ENCODE results near the gene CNTLN. TPM values are rescaled to one million over a fixed set of nuclear protein-coding genes. Genes with fewer than 3 reads are reported as not detected.
"Not testable (repeated sequence)": the region's sequence is repeated elsewhere in the genome, so short reads cannot be mapped to it uniquely, and the experiment has no call there.

Gene CNTLN
- total RNA-seq, 1 experiment from 2014 or later = 6.4 TPM

DNA sequence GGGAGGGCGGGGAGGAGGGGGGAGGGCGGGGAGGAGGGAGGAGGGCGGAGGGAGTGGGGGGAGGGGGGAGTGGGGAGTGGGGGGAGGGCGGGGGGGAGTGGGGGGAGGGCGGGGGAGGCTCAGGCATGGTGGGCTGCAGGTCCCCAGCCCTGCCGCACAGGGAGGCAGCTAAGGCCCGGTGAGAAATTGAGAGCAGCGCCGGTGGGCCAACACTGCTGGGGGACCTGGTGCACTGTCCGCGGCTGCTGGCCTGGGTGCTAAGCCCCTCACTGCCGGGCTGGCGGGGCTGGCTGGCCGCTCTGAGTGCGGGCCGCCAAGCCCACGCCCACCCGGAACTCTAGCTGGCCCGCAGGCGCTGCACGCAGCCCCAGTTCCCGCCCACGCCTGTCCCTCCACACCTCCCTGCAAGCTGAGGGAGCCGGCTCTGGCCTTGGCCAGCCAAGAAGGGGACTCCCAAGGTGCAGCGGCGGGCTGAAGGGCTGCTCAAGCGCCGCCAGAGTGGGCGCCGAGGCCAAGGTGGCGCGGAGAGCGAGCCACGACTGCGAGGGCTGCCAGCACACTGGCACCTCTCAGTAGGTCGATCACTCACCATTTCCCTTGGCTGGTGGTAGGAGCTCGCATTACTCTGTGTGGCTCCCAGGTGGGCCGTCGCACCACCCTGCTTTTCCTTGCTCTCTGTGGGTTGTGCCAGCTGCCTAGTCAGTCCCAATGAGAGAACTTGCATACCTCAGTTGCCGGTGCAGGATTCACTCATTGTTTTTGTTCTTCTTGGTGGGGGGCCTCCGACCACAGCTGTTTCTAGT is 160.2 kb downstream of the CNTLN start:
- no peak for DNase-seq (ENCODE audit: extremely low read depth, low read depth)

DNA sequence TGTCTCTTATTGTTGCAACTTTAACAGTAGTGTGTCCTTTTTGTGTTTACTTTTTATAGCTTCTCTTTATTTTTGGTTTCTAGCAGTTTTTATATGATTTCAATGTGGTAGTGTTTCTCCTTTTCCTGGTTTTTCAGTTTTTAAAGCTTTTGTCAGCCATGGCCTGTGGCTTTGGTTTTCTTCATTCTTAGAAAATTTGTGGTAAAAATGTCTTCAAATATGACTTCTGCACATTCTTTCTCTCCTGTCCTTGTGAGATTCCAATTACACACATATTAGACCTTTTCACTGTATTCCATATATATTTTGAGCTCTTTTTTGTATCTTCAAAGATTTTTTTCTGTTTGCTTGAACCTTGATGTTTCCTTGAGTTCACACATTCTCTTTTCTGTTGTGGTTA is 180.5 kb downstream of the CNTLN start:
- no peak for DNase-seq (ENCODE audit: extremely low read depth, low read depth)

DNA sequence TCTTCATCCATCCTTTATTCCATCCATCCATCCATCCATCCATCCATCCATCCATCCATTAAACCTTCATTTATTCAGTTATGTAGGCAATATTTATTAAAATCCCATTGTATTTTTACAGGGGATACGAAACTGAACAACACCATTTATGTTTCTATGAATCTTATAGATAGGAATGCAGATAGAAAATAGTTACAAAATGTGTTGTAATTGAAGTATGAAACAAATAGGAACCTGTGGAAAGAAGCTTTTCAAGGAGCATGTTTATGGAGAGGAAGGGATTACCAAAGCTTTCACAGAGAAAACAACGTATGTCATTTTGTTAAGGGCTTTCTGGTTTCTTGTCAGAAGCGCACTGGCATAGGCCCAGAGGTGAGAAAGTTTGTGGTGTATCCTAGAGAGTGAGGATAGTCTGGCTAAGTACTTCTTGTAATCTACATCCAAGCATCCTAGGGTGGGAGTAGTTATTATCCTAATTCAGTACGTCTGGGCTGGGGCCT is 184.0 kb downstream of the CNTLN start:
- no peak for DNase-seq (ENCODE audit: extremely low read depth, low read depth)

DNA sequence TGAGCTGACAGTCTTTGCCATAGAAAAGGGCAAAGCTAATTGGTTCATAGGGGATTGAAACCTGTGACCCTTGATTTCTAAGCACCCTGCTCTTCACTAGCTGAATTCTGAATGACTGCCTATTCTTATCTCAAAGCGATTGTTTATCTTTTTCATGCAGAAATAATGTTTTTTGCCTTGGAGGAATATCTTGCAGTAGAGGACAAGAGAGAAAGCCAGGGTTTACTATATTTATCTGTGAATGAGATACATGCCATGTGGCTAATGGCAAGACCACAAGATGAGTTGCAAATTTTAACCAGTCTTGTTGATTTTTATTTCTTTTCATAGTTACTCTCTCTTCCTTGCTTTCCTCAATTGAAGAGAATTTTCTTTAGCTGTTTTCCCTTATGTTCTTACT is 185.0 kb downstream of the CNTLN start:
- DNase-seq (ENCODE audit: extremely low read depth, low read depth) = no peak

DNA sequence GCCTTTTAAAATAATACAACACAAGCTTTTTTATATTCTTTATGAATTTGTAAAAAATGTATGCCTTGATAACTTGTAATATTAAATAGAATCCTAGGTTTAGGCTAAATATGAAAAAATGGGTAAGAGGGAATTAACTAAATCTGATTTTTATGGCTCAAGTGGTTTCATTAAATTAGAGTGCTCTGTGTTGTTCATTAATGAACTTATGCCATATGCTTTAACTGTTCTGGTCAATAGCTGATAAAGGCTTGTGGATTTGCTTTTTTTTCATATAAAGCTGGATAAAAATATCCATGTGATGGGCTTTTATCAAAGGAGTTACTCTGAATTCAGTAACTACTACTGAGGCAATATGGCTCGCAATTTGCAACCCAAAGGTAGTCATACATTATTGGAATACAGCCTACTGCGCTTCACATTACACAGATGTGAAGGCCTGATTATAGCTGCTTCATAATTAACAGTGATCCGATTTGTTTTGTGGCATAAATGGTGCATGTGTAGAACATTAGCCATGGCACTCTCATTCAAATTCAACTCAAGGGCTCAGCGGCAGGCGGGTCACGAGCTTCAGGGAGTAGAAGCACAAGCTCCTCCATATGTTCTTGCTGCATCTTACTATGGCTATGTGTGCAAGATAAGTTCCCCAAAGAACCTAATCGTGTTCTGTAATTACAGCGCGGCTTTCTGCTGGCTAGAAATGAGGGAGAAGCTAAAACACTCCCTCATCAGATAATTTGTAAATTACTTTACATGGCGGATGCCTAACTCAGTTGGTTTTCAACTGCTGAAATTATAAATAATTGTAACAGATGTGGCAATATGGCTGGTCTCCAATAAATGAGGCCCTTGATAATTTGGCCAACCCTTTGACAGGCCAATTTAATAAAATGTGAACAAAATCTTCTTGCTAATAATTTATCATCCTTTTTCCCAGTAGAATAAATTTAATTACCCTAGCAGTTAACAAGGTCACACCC is 188.3 kb downstream of the CNTLN start:
- DNase-seq (ENCODE audit: extremely low read depth, low read depth) = no peak

DNA sequence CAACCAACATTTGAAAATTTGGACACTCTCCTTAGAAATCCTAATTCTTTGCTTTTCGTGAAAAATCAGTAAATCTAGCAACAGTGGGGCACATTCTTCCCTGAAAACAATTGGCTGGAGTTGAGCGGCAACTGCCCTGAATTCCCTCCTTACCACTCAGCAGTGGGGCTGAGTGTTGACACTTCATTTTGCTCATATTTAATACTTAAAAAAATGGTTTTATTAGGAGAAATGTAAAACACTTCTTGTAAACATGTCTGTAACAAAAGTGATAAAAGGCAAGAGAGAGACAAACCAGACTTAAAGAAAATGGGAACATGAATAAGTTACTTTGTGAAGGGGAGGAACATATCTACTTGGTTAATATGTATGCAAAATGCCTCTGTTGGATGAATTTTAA is 193.5 kb downstream of the CNTLN start:
- no peak for DNase-seq (ENCODE audit: extremely low read depth, low read depth)

DNA sequence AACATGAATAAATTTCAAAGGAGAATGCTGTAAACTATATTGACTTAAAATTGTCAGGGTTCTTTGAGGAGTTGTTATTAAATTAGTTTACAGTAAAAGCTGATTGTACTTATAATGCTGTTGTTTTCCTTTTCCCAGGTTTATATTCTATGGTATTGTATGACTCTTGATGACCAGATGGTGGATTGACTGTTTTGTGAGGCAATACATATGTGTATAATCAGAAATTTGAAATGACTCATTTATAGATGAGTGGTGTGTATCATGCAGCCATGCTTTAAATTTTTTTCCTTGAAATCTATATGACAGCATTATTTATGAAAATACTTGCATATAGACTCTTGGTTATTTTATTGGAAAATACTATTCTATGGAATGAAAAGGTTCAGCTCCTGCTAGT is 195.3 kb downstream of the CNTLN start:
- DNase-seq (ENCODE audit: extremely low read depth, low read depth) = no peak

DNA sequence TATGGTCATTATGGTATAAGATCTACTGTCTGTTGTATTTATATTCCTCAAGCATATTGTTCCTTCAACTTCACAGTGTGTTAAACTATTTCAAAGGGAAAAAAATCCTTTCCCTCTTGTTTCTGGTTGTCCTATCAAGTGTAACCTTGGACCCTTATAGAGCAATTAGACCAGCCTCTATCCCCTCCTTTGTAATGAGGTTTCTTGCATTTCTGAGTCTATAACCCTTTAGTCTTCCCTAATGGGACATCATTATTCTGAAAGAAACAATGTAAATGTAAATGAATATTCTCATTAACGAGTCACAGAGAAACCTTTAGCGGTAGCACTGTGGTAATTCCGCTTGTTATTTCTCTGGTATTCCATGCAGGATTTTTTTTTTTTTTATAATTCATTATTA is 197.3 kb downstream of the CNTLN start:
- no peak for DNase-seq (ENCODE audit: extremely low read depth, low read depth)

DNA sequence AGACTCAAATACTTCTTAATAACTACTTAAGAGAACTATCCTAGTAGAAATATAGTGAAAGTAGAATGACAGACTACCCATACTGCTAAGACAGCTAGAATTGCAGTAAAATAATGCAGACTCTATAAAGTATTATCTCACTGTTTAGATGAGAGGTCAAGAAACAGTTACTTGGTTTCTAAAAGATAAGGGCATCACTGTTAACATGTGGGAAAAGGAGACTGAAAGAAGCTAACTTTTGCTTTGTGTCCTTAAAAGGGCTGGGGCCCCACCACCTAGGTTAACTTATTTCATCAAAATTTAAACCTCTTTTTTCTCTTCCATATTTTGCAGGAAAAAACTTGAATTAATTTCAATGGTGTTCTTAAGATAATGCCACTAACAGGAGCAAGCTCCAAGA is 204.3 kb downstream of the CNTLN start:
- DNase-seq (ENCODE audit: extremely low read depth, low read depth) = no peak

DNA sequence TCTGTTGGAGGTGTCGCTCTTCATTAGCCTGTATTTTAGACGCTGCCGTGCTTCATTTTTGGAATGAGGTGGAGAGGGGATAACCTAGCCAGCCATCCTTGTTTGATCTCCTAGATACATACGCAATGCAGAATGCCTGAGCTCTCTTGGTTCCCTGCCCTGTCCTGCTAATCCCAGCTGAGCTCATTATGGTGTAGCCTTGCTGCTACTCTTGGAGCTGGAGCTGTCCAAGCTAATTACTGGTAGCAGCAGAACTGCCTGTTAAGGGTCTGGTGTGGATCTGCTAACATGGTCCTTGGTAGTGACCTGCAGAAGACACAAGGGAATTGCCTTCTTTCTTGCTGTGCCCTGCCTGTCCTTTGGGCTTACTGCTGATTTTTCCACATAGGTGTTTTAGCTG is 207.9 kb downstream of the CNTLN start:
- DNase-seq (ENCODE audit: extremely low read depth, low read depth) = no peak

DNA sequence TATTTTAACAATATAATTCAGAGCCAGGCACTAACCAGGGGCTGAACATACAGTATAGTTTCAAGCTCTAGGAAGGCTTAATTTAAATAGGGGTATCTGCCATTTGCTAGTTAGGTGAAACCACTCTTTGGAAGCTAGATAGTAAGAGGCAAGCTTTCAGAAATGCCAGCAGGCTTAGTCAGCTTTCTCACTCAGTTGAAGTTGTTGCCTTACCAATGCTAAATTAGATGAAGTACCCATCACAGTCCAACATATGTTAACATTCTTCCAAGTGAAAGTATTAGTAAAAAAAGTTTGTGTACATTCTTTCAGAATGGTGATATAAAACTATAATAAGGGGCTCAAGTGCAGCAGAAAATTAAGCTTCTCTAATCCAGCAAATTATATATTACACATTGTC is 215.0 kb downstream of the CNTLN start:
- no peak for DNase-seq (ENCODE audit: extremely low read depth, low read depth)

DNA sequence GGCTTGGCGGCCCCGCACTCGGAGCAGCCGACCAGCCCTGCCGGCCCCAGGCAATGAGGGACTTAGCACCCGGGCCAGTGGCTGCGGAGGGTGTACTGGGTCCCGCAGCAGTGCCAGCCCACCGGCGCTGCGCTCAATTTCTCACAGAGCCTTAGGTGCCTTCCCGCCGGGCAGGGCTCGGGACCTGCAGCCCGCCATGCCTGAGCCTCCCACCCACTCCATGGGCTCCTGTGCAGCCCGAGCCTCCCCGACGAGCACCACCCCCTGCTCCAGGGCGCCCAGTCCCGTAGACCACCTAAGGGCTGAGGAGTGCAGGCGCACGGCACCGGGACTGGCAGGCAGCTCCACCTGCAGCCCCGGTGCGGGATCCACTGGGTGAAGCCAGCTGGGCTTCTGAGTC is 219.2 kb downstream of the CNTLN start:
- not testable (repeated sequence) for DNase-seq (ENCODE audit: extremely low read depth, low read depth)

DNA sequence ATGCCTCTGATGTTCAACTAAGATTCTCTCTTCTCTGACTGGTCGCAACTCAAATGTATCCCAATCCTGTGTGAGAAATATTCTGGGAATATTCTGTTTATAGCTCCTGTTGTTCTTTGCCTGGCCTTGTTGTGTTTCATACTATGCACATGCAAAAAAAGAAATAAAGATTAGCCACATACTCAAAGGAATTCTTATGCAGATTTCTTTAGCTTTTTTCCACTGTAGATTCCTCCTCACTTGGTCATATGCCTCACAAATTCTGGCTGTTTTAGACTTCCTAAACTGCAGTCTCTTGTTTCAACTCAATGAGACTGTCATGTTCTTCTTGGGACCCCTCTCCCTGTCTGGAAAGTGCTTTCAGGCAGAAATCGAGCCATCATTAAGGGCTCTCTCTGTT is 226.5 kb downstream of the CNTLN start:
- DNase-seq (ENCODE audit: extremely low read depth, low read depth) = no peak

DNA sequence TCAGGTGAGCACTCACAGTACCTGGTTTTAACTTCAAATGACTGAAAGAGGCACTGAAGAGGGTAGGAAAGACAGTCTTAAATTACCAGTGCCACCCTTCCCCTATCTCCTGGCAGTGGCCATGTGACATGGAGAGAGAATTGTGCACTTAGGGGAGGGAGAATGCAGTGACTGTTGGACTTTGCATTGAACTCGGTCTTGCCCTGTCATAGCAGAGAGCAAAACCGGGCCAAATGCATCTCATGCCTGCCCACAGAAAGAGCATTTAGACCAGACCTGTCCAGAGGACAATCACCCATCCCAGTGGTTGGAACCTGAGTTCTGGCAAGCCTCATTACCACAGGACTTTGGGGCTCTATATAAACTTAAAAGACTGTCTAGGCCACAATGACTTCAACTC is 232.2 kb downstream of the CNTLN start:
- no peak for DNase-seq (ENCODE audit: extremely low read depth, low read depth)

DNA sequence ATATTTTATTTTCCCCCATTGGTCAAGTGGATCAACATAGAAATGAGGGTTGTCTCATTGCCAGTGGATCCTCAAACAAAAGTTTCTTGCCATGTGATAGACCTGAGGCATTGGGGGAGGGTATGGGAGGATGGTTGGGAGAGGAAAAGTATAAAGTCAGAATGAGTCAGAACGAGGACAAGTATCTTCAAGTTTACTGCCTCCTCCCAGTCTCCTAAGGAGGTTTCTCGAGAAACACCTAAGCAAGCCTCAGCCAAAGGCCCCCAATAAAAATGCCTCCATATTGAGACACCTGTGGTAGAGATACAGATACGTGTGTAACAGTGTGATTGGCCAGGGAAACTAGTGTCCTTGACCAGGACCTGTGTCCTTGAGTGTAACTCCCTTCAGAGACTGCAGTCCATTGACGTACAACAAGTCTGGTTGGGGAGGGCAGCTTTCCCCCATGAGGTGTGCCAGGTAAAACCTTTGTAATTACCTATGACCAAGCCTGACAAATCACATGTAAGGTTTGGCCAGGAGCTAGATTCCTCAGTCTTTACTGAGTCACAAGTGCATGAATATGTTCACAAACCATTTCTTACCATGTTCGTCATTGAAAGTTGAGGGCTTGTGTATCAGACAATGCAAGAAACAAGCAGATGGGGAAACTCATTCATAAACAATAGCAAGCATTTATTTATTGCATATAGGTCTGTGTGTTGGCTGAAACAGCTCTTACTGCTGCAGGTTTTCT is 245.5 kb downstream of the CNTLN start:
- no peak for DNase-seq (ENCODE audit: extremely low read depth, low read depth)

DNA sequence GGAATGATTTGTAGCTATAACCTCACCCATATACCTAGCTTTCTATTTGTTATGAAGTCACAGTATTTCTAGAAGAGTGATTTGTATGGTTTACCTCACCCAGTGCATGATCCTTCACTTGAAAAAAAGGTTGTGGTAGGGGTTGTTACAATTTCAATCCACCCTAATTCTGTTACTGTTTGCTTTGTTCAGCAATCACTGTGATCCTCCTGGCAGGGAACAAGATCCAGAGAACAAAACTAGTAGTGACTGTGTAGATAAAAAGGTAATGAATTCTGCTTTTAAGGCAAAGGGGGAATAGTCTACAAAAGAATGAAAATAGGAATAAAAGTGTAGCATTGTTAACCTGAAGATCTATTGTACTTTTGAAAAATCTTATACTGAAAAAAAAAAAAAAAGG is 252.7 kb downstream of the CNTLN start:
- DNase-seq (ENCODE audit: extremely low read depth, low read depth) = no peak

DNA sequence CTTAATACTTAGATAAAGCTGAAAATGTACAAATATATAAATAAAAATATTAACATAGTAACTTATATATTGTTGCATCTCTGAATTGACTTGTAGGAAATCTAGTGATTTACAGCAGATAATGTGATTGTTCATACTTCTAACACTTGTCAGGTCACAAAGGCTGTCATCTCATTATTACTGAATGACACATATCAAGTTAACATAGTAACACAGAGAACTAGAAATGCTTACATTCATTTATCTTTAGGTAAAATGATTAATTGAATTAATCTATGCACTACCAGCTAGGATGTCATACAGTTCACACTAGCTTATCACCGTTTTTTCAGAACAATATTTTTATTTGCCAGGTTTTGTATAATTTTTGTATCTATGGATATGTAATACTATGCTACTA is 254.2 kb downstream of the CNTLN start:
- DNase-seq (ENCODE audit: extremely low read depth, low read depth) = no peak

DNA sequence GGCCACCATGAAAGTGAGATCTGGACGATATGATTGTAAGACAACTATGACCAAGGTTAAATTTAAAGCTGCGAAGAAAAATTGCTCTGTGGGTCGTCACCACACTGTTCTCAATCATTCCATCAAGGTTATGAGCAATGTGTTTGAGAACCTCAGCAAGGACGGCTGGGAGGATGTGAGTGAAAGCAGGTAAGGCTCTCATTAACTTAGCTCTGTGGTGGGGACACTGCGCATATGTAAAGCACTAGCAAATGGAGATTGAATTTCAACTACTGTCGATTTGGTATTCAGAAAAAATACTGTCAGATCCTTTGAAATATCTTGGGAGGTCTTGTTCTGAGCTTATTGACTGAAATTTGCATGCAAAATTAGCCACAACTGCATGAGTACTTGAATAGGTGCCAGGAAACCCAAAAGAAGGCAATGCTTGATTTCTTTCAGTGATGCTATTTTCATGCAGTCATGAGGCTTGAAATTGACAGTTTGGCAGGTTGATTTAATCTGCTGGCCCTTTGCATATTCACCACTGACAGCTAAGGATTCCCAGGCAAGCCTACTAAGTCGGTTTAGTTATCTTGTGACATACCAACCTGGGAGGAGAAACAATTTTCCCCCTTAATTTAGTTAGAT is 260.2 kb downstream of the CNTLN start:
- DNase-seq (ENCODE audit: extremely low read depth, low read depth) = no peak

DNA sequence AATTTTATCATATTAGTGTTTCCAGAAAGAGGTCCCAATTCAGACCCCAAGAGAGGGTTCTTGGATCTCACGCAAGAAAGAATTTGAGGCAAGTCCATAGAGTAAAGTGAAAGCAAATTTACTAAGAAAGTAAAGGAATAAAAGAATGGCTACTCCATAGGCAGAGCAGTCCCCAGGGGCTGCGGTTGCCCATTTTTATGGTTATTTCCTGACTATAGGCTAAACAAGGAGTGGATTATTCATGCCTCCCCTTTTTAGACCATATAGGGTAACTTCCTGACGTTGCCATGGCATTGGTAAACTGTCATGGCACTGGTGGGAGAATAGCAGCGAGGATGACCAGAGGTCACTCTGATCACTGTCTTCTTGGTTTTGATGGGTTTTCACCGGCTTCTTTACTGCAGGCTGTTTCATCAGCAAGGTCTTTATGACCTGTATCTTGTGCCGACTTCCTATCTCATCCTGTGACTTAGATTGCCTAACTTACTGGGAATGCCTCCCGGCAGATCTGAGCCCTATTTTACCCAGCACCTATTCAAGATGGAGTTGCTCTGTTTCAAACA is 262.4 kb downstream of the CNTLN start:
- DNase-seq (ENCODE audit: extremely low read depth, low read depth) = not testable (repeated sequence)

DNA sequence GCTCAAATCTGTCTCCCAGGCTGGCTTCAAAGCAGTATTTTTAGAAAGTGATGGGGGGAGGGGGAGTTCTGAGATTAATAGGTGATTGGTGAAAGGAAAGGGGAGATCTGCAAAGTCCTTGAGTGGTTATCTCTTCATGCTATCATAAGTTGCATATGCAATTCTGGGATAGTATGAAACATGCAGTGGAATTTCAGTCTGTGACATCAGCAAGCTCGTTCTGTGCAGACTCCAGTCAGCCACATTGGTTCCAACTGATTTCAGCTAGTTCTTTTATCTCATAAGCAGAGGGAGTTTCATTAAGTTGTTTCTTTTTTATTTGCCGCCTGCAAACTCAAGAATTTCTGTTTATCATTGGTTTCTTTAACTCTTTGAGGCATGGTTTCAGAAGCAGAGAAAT is 263.5 kb downstream of the CNTLN start:
- peak; percentile 5 for DNase-seq (ENCODE audit: extremely low read depth, low read depth)
